Brain pericyte (primary cell): ENCODE measurements around the gene ABCC3.

Experiments used
- DNase-seq: peaks from one replicate; pipeline ENCODE4 v3.0.0-alpha.2; 2012; ENCODE audit warnings: low read depth, low spot score

ABCC3 gene

GRCh38 chr17:50627782-50628601, 6.7 kb upstream of the ABCC3 start:
- no peak for DNase-seq

DNA sequence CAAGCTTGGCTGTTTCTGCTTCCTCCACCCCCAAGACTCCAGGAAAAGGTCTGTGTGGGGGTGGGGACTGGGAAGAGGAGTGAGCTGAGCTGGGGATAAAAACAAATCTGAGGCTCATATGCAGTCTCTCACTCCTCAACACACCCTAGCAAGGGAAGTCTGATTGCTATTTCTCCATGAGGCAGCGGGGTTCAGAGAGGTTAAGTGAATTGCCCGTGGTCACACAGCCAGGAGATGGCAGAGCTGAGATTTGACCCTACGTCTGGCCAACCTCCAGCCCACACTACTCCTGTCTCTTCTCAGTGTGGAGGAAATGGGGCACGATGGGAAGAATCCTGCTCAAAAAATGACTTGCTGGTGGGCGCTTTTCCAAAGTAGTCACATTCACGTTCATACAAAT, 4.8 kb upstream of the ABCC3 start:
- DNase-seq: no peak

GRCh38 chr17:50630524-50631194, 4.0 kb upstream of the ABCC3 start:
- DNase-seq: no peak

- no peak for DNase-seq
Measured at GRCh38 chr17:50631195-50631907, 3.3 kb upstream of the ABCC3 start.

- no peak for DNase-seq
Measured at GRCh38 chr17:50631908-50632571, 2.6 kb upstream of the ABCC3 start.

DNA sequence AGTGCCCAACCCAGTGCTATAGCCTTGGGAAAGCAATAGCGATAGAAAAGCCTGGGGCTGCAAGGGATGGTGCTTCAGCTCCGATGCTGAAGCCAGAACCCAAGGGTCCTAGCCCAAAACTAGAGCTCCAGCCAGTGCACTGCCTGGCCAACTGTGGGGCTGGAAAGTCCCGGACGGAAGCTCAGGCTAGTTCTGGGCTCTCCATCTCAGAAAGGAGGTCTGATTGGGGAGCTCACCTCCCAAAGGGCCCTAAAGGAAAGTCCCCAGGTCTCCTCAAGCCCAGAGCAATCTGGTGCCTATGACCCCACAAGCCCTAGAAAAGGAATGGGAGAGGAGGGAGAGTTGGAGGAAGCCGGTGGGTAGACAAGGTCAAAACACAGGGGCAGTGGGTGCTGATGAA, 2.0 kb upstream of the ABCC3 start:
- DNase-seq: no peak

- no peak for DNase-seq
Measured at GRCh38 chr17:50633683-50634082, 998 bp upstream of the ABCC3 start.

DNA sequence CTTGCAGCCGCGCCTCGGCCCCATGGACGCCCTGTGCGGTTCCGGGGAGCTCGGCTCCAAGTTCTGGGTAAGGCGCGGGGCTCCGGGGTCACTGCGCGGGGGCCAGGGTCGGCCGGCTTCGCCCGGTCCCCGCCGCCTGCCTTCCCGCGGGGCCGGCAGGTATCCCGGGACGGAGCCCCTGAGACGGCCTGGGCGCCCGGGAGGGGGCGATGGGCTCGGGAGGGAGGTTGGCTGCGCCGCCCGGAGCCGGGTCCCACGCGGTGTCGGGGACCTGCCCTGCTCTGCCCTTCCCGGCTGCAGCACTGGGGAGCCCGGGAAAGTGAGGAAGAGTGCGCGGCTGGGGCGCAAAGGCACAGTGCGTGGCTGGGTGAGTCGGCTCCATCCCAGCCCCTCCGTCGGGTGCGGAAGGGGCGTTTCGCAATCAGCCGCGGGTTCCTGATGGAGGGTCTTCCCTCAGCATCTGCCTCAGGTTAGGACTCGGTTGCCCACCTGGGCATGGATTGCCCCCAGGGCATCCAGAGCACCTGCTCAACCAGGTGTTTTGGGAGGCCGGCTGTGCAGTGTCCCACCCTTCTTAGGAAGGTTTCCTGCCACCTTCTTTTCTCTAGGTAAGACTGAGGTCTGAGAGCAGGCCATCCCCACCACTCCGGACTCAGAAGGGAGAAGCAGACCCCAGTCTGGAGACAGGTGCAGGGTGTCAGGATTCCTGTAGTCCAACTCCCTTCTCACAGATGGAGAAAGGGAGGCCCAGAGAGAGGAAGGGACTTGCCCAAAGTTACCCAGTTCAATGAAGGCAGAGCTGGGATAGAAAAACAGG, 442 bp downstream of the ABCC3 start:
- no peak for DNase-seq

GRCh38 chr17:50635732-50635981, 976 bp downstream of the ABCC3 start:
- DNase-seq: no peak

DNA sequence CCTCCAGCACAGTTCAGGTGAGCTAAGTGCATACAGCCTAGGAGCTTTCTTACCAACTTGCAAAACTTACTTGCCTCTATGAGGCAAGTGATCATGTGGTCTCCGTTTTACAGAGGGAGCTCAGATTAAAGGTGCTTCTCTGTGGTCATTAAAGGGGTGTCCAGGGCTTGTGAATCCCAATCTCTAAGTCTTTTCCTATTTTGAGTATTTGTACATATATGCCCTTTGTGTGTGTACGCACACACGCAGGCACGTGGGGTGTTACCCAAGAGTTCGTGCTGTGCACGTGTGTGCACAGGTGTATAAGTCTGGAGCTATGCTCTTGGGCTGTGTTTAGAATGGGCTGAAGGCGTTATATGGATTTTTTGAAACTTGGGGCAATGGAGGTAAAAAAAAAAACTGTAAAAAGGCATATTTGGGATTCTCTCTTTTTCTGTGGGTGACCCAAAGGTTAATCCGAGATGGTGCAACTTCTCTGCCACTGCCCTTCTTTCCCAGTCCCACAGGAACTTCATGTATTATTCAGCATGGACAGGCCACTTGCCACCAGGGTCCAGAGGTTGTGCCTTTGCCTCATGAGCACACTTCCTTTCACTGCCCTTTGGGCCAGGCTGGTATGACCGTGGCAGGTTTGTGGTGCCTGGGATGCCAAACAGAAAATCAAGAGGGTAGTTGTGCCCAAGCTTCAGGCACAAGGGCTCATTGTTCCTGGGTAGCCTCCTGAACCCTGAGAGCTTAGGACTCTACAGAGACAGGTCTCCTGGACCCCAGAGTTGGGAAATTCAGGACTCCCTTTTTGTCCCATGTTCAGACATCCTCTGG, 1.5 kb downstream of the ABCC3 start:
- DNase-seq: no peak

DNA sequence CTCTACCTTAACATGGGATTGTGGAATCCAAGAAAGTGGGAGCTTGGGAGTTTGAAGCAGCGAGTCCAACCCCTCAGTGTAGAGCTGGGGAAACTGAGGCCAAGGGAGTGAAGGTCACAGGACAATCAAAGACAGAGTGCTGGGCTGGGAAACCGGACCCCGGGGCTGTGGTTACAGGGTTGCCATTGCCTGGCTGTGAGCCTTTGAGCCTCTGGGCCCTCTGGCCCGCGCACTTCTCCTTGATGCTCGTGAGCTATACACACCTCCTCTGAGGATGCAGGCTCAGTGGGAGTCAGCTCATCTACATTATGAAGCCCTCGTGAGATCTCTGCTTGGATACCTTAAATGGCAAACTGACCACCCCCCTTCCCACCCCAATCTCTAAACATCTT, 2.1 kb downstream of the ABCC3 start:
- no peak for DNase-seq

DNA sequence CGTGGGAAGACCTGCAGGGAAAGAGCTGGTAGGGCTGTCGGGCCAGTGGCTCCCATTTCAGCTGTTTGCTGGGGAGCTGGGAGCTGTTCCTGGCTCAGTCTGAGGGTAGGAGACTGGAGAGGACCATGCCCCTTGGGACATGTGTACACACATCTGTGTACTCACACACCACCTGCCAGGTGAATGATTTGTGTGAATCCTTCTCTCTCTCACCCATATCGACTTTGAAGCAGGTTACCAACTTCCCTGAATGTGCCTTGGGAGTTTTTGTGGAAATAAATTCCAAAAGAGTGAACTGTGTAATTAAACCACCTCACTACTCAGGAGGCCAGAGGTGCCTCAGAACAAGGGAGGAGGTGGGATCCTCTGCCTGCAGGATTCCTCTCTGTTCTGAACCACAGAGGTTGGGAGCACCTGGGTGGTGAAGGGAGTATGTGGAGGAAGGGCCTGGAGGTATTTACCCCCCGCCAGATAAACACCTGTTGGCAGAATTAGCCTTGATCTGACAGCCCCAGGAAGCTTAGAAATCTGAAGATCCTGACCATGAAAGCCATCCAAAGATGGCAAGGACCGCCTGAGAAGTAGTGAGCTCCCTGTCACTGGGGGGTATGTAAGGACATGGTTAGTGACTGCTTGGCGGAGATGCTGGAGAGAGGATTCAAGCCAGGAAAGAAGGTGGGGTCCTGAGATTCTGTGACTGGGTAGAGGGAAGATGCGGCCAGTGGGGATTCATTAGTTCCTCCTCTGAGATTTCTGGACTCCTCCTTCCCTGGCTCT, 3.3 kb downstream of the ABCC3 start:
- no peak for DNase-seq

- DNase-seq: no peak
Measured at GRCh38 chr17:50638606-50638965, 3.9 kb downstream of the ABCC3 start.

DNA sequence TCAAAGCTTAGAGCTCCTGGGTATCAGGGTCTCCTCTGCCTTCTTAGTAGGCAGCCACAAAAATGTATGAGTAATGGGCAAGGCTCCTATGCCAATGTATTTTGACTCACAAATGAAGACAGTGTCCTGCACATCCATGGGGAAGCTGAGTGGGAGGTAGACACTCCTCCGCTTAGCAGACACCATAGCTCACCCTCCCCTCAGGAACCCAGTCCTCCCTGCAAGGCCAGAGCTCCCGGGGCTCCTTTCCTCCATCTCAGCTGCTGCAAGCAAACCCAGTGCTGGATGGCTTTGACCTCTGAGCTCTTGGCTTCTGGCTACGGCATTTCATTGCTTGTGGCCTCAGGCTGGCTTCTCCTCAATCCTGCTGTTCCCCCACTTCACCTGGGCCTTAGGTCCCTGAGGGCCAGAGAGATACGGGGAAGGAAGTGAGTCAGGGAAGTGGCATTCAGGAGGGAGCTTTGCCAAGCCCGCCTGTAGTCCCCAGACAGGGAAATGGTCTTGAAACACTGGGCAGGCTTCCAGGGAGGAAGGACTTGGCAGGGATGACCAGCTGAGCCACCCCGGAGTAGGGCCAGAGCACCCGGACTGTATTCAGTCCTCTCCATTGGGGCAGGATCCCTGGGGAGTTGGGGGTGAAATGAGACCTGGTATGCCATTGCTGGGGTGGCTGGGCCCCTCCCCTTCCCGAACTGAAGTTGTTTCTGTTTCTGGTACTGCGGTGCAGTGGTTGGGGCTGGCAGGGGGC, 4.5 kb downstream of the ABCC3 start:
- peak; percentile 77 for DNase-seq

GRCh38 chr17:50640686-50641351, 6.1 kb downstream of the ABCC3 start:
- DNase-seq: no peak

DNA sequence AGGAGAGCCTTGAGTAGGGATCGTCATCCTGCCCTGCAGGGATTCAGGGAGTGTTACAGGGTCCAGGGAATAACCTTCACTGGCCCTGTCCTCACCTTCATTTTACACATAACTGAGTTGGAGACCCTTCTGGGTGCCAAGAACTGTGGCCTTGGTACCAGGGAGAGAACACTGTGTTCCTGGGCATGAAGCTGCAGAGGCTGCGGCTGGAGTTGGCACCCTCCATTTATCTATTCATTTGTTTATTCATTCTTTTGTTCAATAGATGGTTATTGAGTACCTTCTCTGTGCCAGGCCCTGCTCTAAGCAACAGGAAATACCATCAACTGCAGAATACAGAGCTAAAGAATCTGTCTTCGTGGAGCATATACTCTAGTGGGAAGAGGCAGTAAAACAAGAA, 6.7 kb downstream of the ABCC3 start:
- DNase-seq: no peak

DNA sequence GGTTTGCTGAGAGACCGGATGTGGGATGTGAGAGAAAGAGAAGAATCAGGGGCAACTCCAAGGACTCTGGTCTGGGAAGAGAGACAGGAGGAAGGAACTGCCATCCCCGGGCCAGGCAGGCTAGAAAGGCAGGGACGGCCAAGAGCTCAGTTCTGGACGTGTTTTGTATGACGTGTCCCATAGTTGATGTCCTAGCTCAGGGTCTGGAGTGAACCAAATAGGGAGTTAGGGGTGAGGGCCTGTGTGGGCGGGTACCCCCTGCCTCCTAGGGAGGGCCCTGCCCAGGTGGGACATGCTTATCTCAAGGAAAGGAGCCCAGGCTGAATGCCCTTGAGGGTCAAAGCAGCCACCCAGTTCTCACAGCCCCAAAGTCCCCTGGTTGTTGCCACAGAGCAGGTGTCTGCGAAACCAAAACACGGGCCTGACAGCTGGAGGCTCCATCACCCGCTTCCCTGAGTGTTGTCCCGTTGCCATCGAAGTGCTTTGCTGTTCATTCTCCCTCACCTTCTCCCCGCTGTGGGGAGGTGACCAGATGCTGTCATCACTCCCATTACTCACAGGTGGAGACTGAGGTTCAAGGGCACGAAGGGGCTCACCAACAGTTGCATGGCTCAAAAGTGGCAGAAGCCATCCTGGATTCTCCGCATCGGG, 7.5 kb downstream of the ABCC3 start:
- DNase-seq: no peak
